MM.1S (cell line): ENCODE data around the gene STK10.

Experiments
- CTCF ChIP-seq: fragments of 300-600 bp; sonication (generic); IDR thresholded peaks from 2 replicates; pipeline ENCODE4 v1.5.1; 2016; ENCODE audit warnings: antibody characterized with exemption, low read length, mixed read lengths
- EZH2phosphoT487 ChIP-seq: fragments of 300-600 bp; sonication (generic); IDR thresholded peaks from 2 replicates; pipeline ENCODE4 v1.6.1; 2018; ENCODE audit warnings: antibody characterized with exemption, low read length

GRCh38 chr5:172078726-172079345, 109.2 kb downstream of the STK10 start:
- TF ChIP-seq CTCF (no peak), EZH2phosphoT487 (no peak)
